Islet precursor cell (in vitro differentiated cells): Measurements from ENCODE around the gene NUMB.
"Not testable (repeated sequence)": the region's sequence is repeated elsewhere in the genome, so short reads cannot be mapped to it uniquely, and the experiment has no call there.

ENCODE experiments used
- DNase-seq: peaks from one replicate; pipeline ENCODE4 v3.0.0-alpha.2; 2018

The NUMB gene

GRCh38 chr14:73463411-73463810, 5.1 kb upstream of the NUMB start:
- no peak for DNase-seq

DNA sequence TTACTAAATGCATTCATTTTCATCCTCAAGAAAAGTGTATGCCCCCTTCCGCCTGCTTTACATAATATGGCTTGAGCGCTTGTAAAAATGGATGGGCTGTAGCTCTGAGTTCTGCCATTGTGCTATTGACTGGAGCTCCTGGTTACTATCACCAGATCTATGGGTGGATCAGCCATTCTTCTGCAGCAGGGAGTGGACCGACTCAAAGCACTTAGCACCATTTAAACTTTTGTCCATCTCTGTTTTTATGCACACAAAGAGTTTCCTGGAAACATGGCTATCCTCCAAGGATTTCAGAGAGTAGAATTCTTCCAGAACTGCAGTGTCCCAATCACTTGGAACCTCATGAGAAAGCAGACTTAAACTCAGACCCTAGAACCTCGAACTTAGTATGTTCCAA, 4.5 kb upstream of the NUMB start:
- DNase-seq, result no peak

DNA sequence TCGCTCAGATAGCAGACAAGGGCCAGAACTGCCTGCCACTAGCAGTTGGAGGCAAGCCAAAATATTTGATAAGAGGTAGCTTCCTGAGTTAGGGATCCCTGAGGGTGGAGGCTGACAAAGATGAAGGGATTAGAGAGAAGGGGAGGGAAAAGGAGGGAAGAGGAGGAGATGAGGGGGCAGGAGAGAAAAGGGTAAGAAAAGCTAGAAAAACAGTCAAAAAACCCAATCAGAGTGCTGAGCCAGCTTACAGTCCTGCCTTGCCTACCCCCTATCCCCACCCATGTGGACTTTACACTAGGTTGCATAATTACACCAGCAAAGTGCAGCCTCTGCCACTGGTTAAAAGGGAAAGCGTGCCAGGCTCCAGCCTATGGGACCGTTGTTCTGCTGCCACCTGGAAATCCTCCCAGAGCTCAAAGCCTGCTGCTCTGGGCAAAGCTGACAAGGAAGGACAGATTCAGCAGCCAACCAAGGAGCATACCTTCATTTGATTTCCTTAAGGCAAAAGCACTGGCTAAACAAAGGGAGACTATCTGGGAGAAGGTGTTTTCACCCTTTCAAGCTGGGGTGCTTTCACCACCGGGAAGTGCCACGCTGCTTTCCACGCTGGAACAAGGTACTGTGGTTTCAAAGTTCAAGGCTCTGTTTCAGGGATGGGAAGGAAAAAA, 3.8 kb upstream of the NUMB start:
- DNase-seq, result no peak

DNA sequence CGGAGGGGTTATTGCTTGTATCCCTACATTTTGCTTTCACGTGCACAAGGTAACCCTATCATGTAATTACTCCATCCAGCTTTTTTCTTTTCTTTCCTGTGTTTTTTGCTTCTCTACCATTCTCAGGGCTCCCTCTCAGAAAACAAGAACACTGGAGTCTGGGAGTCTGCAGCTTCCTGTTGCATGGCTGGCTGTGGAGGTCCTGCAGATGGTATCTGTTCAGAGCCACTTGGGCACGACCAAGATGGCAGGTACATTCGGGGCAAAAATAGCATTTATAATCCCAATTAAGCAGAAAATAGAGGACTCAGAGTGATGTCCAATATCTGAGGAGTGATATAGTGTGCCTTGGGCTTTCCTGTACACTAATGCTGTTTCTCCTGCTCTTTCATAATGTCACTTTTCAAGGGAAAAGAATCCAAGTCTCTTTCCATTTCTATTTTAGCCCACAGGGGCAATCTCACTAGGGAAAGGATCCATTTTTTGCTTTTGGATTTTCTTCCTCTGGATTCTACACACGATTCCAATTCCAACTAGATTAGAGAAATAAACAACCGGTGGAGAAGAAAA, 3.2 kb upstream of the NUMB start:
- DNase-seq, result no peak

GRCh38 chr14:73460691-73461127, 2.4 kb upstream of the NUMB start:
- no peak for DNase-seq

DNA sequence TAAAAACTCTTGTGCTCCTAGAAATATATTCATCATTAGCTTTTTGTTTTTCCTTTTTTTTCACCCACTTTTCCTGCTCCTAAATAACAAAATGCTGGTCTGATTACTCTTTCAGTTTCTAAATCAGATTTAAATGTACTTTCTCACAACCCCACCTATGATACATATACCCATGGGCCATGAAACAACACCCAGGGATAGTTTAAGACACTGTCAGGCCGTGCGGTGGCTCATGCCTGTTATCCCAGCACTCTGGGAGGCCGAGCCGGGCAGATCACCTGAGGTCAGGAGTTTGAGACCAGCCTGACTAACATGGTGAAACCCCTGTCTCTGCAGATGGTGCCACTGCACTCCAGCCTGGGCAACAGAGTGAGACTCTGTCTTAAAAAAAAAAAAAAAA, 1.6 kb upstream of the NUMB start:
- no peak for DNase-seq

DNA sequence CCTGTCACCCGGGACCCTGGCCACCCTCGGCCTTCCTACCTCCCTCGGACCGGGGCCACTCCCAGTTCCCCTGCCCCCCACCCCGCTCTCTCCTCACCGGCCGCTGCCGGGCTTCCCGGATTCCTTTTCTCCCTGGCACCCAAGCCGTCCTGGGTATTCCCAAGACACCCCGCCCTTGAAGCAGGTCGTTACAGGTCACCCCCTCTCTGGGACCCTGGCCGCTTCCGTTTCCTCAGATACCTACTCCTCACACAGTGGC, 493 bp downstream of the NUMB start:
- DNase-seq, result no peak

DNA sequence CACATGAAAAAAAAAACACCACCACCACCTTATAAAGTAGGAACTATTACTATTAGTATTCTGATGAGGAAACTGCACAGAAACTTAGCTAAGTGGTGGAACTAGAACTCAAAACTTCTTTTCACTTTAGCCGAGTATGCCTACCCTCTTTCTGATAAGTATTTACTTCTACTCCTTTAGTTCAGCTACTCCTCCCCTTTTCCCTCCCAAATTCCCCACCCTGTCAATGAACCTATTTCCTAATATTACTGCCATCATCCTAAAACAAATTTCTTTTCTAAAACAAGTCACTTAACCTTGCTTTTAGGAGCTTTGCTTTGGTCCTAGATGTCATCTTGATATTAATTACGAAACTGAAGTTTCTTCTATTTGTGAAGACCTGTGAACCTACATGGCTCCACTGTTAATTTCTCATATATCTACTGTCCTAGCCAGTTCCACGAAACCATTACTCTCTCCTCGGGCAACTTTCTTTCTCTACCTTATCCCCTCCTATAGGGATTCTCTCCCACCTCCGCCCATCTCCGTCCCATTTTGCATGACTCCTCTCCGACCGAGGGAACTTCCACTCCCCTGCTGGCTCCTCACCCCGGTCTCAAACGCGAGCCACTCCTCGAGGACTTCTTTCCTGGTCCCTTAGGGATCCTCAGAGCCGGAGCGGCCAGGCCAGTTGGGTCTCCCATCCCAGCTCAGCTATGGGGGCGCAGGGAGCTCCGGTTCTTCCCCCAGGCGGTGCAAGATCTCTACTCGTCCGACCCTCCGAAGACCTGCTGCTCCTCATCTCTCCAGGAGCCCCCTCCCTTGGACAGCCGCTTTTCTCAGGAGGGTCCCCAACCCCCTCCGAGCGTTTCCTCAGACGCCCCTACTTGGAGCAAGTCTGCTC, 1.1 kb downstream of the NUMB start:
- DNase-seq, result peak; percentile 81

DNA sequence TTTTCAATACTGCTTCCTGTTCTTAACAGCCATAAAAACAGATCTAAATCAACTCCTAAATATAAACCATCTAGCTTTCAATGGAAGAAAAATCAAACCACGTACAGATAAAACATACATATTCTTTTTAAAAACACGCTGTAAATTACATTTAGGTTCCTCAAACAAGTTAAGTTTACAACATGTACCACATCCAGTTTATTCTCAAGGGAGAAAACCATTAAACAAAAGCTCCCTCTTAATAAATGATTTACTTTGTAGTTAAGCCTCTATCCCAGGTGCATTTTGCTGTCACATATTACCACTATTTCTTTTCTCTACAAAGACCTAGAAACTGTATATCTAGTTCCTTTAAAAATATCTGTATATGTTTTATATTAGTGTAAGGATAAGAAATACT, 3.1 kb downstream of the NUMB start:
- DNase-seq, result no peak

GRCh38 chr14:73452341-73453186, 5.8 kb downstream of the NUMB start:
- DNase-seq, result no peak

- no peak for DNase-seq
Observed at GRCh38 chr14:73443758-73444157, 14.6 kb downstream of the NUMB start.

GRCh38 chr14:73441286-73441685, 17.1 kb downstream of the NUMB start:
- no peak for DNase-seq

GRCh38 chr14:73438993-73439392, 19.4 kb downstream of the NUMB start:
- DNase-seq, result no peak

DNA sequence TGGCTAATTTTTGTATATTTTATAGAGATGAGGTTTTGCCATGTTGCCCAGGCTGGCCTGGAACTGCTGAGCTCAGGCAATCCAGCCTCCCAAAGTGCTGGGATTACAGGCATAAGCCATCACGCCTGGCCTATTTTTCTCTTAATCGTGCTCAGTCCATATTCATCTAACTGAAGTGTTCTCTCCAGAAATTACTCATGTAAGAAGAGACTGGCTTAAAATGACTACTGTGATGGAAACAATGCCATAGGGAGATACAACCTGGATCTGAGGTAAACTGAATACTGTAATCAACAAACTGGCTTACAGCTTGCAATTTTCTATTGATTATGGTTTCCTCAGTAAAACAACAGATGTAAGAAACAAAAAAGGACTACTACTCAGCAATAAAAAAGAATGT, 21.1 kb downstream of the NUMB start:
- DNase-seq, result no peak

GRCh38 chr14:73432124-73432523, 26.2 kb downstream of the NUMB start:
- DNase-seq, result no peak

DNA sequence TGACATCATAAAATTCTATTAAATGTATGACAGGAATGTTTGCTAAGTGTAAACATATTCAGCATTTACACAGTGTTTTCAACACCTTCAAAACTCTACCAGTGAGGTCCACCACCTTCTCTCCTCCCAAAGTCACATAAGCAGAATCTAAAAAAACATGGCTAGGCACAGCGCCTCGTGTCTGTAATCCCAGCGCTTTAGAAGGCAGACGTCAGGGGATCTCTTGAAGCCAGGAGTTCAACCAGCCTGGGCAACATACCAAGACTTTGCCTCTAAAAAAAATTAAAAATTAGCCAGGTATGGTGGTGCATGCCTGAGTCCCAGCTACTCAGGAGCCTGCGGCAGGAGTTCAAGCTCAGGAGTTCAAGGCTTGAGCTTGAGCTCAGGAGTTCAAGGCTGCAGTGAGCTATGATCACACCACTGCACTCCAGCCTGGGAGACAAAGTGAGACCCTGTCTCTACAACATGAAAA, 30.0 kb downstream of the NUMB start:
- no peak for DNase-seq

DNA sequence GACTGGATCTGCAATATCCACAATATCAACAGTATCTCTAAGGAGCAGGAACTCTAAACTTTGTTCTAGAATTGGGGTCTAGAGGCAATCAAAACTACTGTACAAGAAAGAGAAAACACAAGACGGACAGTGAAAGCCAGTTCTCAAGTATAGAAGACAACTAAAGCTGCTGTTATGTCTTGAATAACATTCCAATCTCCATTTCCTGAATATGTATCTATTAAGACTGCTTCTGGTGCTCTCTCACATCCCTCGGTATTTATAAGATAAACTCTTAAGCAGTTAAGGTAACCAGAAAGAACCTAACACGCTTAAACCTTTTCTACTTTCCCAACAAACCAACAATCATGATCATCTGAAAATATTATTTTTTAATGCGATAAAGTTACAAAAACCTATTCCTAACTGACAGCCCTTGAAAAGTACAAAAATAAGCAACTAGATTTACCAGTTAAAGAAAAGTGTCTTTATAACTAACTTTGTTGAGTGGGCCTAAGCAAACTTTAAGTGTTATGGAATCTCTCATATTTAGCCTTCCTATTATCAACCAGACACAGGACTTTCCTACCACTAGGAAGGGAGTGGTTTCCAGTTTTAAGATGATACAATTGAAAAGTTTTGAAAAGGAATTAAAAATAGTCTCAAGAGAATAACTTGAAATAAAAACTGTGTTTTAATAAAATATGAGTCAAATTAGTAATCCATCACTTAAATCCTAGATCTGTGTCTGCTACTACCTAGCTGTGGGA, 30.7 kb downstream of the NUMB start:
- DNase-seq, result no peak

DNA sequence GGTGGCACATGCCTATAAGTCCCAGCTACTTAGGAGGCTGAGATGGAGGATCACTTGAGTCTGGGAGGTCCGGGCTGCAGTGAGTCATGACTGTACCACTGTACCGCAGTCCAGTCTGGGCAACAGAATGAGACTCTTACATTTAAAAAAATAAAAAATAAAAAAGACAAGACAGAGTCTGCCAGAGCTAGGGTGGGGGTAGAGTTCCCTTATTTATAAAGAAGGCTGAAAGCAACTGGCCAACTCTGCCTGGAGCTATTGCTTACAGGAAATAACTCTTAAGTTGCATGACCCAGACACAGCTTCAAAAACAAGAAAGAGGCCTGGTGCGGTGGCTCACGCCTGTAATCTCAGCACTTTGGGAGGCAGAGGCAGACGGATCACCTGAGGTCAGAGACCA, 31.5 kb downstream of the NUMB start:
- DNase-seq, result peak; percentile 56

GRCh38 chr14:73424453-73424852, 33.9 kb downstream of the NUMB start:
- no peak for DNase-seq

GRCh38 chr14:73423092-73423491, 35.3 kb downstream of the NUMB start:
- not testable (repeated sequence) for DNase-seq

- DNase-seq, result no peak
Observed at GRCh38 chr14:73422515-73422914, 35.8 kb downstream of the NUMB start.

- DNase-seq, result no peak
Observed at GRCh38 chr14:73418227-73418626, 40.1 kb downstream of the NUMB start.

GRCh38 chr14:73406248-73406647, 52.1 kb downstream of the NUMB start:
- DNase-seq, result not testable (repeated sequence)
